Mesodermal cell (in vitro differentiated cells): ENCODE data around the gene TMEM63C. TPM values are rescaled to one million over a fixed set of nuclear protein-coding genes. Genes with fewer than 3 reads are reported as not detected.

ENCODE experiments used
- H3K27ac ChIP-seq: 2 replicates; pipeline ENCODE4 v1.7.0; 2013; ENCODE audit warnings: mild to moderate bottlenecking, low read depth, low read length, moderate library complexity; ENCODE audit not compliant: severe bottlenecking
- H3K36me3 ChIP-seq: 2 replicates; pipeline ENCODE4 v1.7.1; 2013; ENCODE audit warnings: mild to moderate bottlenecking, low read length, moderate library complexity; ENCODE audit not compliant: control insufficient read depth, insufficient read depth
- H3K4me1 ChIP-seq: one replicate; pipeline ENCODE4 v1.7.1; 2013; ENCODE audit warnings: mild to moderate bottlenecking, low read length; ENCODE audit not compliant: insufficient read depth, control insufficient read depth, poor library complexity, severe bottlenecking
- H3K4me3 ChIP-seq: 2 replicates; pipeline ENCODE4 v1.7.0; 2013; ENCODE audit warnings: low read length, control low read depth, mild to moderate bottlenecking; ENCODE audit not compliant: insufficient read depth, poor library complexity, severe bottlenecking; ENCODE audit errors: extremely low read depth
- H3K9me3 ChIP-seq: 2 replicates; pipeline ENCODE4 v1.7.1; 2013; ENCODE audit warnings: mild to moderate bottlenecking, low read length, moderate library complexity; ENCODE audit not compliant: control insufficient read depth
- WGBS, 2 experiments: methylation state at CpG; one replicate each; pipeline ENCODE4 v1.1.5; 2013; ENCODE audit warnings: missing lambda C conversion rate in 2 of 2; ENCODE audit not compliant: insufficient coverage in 2 of 2; 5-methylcytosine and 5-hydroxymethylcytosine counted together
- polyA plus RNA-seq, 2 experiments: library from polyadenylated mRNA; stranded (reverse); fragments of 50-300 nt; gene quantifications; one replicate each; pipeline ENCODE4 v1.2.3, GENCODE V29; 2013

The TMEM63C gene
- 2.5 TPM for polyA plus RNA-seq (2013, experiment 1 of 2)
- 1.8 TPM for polyA plus RNA-seq (2013, experiment 2 of 2)

GRCh38 chr14:77181603-77182437 is at the start of gene TMEM63C:
TMEM63C (plus strand) TSS chr14:77181798; CDS start chr14:77218814, 37,016 bp downstream.
- 4 to 5% methylated on average over 20 to 35 of the region's 46 CpGs for WGBS, 2 experiments
- H3K9me3 ChIP-seq: no peaks in the 10 kb centered on the region
- peak within 1 kb of the TSS; percentile 51 for H3K4me3 ChIP-seq
- H3K27ac ChIP-seq: no peak within 1 kb of the TSS
- H3K36me3 ChIP-seq: no peaks in the 10 kb centered on the region
- H3K4me1 ChIP-seq: peaks cover 3% of the 10 kb centered on the region

- WGBS, 2 experiments: 84 to 92% methylated on average over 5 of the region's 5 CpGs
- no peak overlapping the region for H3K27ac ChIP-seq
- H3K36me3 ChIP-seq: no peaks in the 10 kb centered on the region
- no peaks in the 10 kb centered on the region for H3K4me1 ChIP-seq
- no peaks in the 10 kb centered on the region for H3K9me3 ChIP-seq
- H3K4me3 ChIP-seq: no peak overlapping the region
Observed at GRCh38 chr14:77131871-77132486, 49.6 kb upstream of the TMEM63C start.

GRCh38 chr14:77133720-77134338 is 47.8 kb upstream of the TMEM63C start:
- no peaks in the 10 kb centered on the region for H3K4me1 ChIP-seq
- 29% methylated on average over 20 to 22 of the region's 22 CpGs for WGBS, 2 experiments
- H3K36me3 ChIP-seq: no peaks in the 10 kb centered on the region
- H3K4me3 ChIP-seq: no peak overlapping the region
- no peaks in the 10 kb centered on the region for H3K9me3 ChIP-seq
- no peak overlapping the region for H3K27ac ChIP-seq

- Histone ChIP-seq H3K4me3 (no peak overlapping the region), H3K27ac (no peak overlapping the region), H3K9me3 (no peaks in the 10 kb centered on the region), H3K36me3 (no peaks in the 10 kb centered on the region), H3K4me1 (peaks cover 13% of the 10 kb centered on the region)
- 87 to 92% methylated on average over 13 to 15 of the region's 15 CpGs for WGBS, 2 experiments
Observed at GRCh38 chr14:77139022-77139421, 42.6 kb upstream of the TMEM63C start.

- Histone ChIP-seq H3K9me3 (no peaks in the 10 kb centered on the region), H3K4me1 (peaks cover 13% of the 10 kb centered on the region), H3K36me3 (no peaks in the 10 kb centered on the region), H3K4me3 (peak overlapping the region; percentile 44), H3K27ac (no peak overlapping the region)
- 11 to 12% methylated on average over 26 to 28 of the region's 52 CpGs for WGBS, 2 experiments
Observed at GRCh38 chr14:77139540-77140358, 41.8 kb upstream of the TMEM63C start.

GRCh38 chr14:77140359-77141213 is 41.0 kb upstream of the TMEM63C start:
- Histone ChIP-seq H3K4me3 (peak overlapping the region; percentile 44), H3K27ac (no peak overlapping the region), H3K36me3 (no peaks in the 10 kb centered on the region), H3K4me1 (peaks cover 13% of the 10 kb centered on the region), H3K9me3 (no peaks in the 10 kb centered on the region)
- WGBS, 2 experiments: 1% methylated on average over 50 to 57 of the region's 67 CpGs

GRCh38 chr14:77141214-77142004 is 40.2 kb upstream of the TMEM63C start, which contains the start of gene ZDHHC22:
ZDHHC22 (minus strand) TSS chr14:77141791; CDS start chr14:77139738, 2,053 bp downstream.
- H3K27ac ChIP-seq: no peak within 1 kb of the TSS
- H3K36me3 ChIP-seq: no peaks in the 10 kb centered on the region
- H3K9me3 ChIP-seq: no peaks in the 10 kb centered on the region
- WGBS, 2 experiments: 0% methylated on average over 54 to 58 of the region's 77 CpGs
- H3K4me1 ChIP-seq: peaks cover 13% of the 10 kb centered on the region
- peak within 1 kb of the TSS; percentile 44 for H3K4me3 ChIP-seq

GRCh38 chr14:77142005-77142800 is 39.4 kb upstream of the TMEM63C start:
- Histone ChIP-seq H3K4me1 (peaks cover 13% of the 10 kb centered on the region), H3K36me3 (no peaks in the 10 kb centered on the region), H3K27ac (no peak overlapping the region), H3K4me3 (peak overlapping the region; percentile 44), H3K9me3 (no peaks in the 10 kb centered on the region)
- WGBS, 2 experiments: 11 to 20% methylated on average over 5 to 6 of the region's 9 CpGs
